NCI-H2081 treated with DMSO at 0.1 percent for 48 hours (cell line): ENCODE data around the gene PRELID2.
"Not testable (repeated sequence)": the region's sequence is repeated elsewhere in the genome, so short reads cannot be mapped to it uniquely, and the experiment has no call there.

ENCODE experiments used
- DNase-seq: peaks from one replicate; lab custom pipeline; 2025; lab: John Stamatoyannopoulos, UW

The PRELID2 gene

GRCh38 chr5:145840458-145841132 lies 5.5 kb upstream of the PRELID2 start:
- no peak for DNase-seq

- no peak for DNase-seq
Measured at GRCh38 chr5:145838276-145838675, 3.1 kb upstream of the PRELID2 start.

- DNase-seq: not testable (repeated sequence)
Measured at GRCh38 chr5:145836241-145836640, 1.1 kb upstream of the PRELID2 start.

GRCh38 chr5:145835848-145836239 lies 702 bp upstream of the PRELID2 start:
- no peak for DNase-seq

GRCh38 chr5:145834554-145834916 lies 607 bp downstream of the PRELID2 start:
- no peak for DNase-seq

GRCh38 chr5:145833631-145834200 lies 1.4 kb downstream of the PRELID2 start:
- no peak for DNase-seq

- DNase-seq: no peak
Measured at GRCh38 chr5:145830594-145830993, 4.5 kb downstream of the PRELID2 start.

- DNase-seq: no peak
Measured at GRCh38 chr5:145829708-145830361, 5.3 kb downstream of the PRELID2 start.

GRCh38 chr5:145826895-145827674 lies 8.1 kb downstream of the PRELID2 start:
- no peak for DNase-seq

- DNase-seq: no peak
Measured at GRCh38 chr5:145825751-145826180, 9.4 kb downstream of the PRELID2 start.

GRCh38 chr5:145824040-145824439 lies 11.1 kb downstream of the PRELID2 start:
- no peak for DNase-seq

- DNase-seq: no peak
Measured at GRCh38 chr5:145818604-145819003, 16.5 kb downstream of the PRELID2 start.

- DNase-seq: no peak
Measured at GRCh38 chr5:145812877-145813276, 22.3 kb downstream of the PRELID2 start.

GRCh38 chr5:145811834-145812625 lies 23.1 kb downstream of the PRELID2 start:
- DNase-seq: no peak

GRCh38 chr5:145806923-145807322 lies 28.2 kb downstream of the PRELID2 start:
- DNase-seq: no peak

- no peak for DNase-seq
Measured at GRCh38 chr5:145805819-145806218, 29.3 kb downstream of the PRELID2 start.

- no peak for DNase-seq
Measured at GRCh38 chr5:145804701-145805100, 30.4 kb downstream of the PRELID2 start.

GRCh38 chr5:145803112-145804004 lies 31.8 kb downstream of the PRELID2 start:
- DNase-seq: no peak

GRCh38 chr5:145801195-145801594 lies 33.9 kb downstream of the PRELID2 start:
- no peak for DNase-seq

GRCh38 chr5:145800181-145800580 lies 35.0 kb downstream of the PRELID2 start:
- DNase-seq: no peak

- not testable (repeated sequence) for DNase-seq
Measured at GRCh38 chr5:145798503-145798902, 36.6 kb downstream of the PRELID2 start.
